ENCODE measurements around the gene TNFRSF8.
"Not testable (repeated sequence)": the region's sequence is repeated elsewhere in the genome, so short reads cannot be mapped to it uniquely, and the experiment has no call there.

Gene TNFRSF8

DNA sequence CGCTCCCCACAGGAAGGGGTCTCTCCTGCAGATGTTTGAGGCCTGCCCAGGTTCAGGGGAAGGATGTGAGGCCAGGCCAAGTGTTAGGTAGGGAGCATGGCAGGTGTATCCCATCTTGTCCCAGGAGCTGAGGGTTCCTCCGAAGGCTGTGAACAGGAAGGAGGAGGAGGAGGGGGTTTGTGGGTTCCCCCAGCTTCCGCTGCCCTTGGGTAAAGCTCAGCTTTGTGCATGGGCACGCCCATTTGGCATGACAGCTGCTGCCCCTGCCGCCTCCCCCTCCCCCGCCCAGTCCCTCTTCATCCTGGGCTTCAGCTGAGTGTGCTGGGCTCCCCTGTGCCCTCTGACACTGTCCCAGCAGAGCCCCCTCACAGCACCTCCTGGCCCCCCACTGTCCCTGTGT is 25.5 kb downstream of the TNFRSF8 start:
- DNase-seq: peak; percentile 53

DNA sequence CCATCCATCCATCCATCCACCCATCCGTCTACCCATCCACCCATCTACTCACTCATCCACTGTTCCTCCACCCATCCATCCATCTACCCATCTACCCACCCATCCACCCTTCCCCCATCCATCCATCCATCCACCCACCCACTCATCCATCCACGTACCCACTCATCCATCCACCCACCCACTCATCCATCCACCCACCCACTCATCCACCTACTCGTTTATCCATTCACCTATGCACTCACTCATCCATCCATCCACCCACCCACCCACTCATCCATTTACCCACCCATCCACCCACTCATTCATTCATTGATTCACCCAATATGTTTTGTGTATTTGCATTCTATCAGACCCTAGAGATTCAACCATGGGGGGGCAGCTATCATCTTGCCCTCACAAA is 27.2 kb downstream of the TNFRSF8 start:
- DNase-seq: no peak

DNA sequence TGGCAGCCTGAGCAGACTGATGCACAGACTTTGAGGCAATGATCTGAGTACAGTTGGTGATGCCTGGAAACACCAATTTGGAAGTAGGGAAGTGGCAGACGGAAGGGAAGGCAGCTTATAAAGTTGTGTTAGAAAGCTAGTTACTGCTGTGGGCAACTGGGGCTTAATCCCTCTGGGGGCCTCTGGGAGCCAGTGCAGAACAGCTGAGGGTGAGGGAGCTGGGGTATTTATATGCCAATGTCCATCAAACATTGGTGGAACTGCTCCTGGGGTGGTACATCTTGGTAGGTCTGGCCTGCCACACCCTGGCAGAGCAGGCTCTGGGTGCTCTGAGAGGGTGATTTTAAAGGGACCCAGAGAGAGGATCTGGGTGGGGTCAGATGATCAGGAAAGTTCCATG is 28.1 kb downstream of the TNFRSF8 start:
- no peak for DNase-seq

DNA sequence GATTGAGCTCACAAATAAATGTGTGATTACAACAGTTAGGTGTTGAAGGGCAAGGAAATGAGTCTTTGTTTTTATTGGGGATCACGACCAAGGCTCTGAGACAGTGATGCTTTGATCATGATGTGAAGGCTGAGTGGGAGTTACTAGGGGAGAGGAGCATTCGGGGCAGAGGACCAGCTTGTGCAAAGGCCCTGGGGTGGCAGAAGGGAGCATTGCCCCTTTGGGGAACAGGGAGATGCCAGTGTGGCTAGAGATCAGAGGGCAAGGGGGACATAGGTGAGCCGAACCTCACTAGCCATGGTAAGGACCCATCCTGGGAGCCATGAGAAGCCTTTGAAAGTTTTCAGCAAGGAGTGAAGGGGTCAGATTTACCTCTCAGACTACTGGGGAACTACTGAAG is 31.1 kb downstream of the TNFRSF8 start:
- DNase-seq: no peak

DNA sequence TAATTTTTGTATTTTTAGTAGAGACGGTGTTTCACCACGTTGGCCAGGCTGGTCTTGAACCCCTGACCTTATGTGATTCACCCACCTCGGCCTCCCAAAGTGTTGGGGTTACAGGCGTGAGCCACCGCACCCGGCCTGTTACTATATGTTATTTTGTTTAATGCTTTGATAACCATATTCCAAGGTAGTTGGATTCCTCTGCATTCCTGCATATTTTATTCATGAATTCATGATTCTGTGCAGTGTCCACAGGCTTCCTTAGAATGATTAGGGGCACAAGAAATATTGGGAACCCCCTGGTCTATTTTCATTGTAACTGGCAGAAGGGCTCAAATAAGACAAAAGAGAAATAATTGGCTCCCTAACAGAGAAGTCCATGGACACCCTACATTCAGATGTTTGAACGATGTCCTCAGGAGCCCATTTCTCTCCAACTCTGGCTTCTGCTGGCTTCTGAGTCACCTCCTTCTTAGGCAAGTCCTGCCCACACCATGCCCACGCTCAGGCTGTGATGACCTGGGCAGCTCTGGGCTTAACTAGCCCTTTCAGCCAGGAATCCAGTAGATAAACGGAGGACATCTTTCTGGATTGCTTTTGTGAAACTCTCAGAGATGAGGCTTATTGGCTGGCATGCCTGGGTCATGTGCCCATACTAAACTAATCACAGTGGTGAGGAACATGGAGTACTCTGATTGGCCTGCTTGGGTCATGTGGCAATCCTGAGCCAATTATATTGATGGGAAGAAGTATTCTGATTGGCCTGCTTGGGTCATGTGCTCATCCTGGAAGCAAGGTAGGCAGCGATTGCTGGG is 32.6 kb downstream of the TNFRSF8 start:
- no peak for DNase-seq

DNA sequence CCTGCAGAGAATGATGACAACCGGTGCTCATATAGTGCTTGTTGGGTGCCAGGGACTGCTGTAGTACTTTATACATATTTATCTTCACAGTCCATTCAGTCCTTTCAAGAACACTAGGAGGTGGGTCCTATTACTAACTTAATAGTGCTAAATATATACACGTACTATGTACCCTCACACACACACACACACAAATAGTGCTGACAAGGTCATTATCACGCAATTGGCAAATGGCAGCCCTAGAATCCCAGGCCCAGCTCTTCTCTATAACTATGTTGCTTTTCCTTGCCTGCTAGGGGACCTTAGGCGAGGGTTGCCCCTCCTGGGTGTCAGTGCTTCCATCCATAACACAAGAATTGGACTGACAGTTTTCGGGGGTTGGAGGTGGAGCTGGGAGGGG is 33.5 kb downstream of the TNFRSF8 start:
- no peak for DNase-seq

DNA sequence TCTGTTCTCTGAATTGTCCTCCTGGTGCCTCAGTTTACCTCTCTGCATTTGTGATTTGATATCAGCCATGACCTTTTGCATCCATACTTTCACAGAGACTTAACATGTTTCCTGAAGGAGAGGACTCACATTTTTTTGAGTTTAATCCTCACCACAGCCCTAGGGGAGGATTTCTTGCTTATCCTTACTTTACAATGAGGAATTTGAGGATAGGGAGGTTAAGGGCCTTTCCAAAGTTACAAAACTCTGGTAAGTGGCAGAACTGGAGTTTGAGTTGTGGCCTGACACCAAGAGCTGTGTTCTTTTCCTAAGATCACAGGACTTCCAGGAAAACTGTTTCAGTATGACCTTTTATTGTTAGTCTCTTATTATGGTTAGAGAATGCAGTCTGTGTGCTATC is 34.2 kb downstream of the TNFRSF8 start:
- no peak for DNase-seq

DNA sequence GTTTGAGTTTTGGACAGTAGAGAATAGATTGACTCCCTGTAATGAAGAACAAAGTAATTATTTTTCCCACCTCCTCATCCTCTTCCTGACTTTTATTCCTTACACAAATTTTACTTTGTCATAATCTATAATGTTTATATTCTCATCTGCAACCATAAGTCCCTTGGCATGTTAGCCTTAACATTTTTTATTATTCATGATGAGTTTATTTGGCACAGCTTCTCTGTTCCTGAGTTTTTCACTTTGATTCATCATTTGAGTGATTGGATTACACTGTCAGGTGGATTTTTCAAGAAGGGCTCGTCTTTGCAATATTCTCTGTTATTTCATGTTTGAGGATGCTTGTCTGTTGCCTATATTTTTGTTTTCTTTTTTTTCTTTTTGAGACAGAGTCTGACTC is 35.7 kb downstream of the TNFRSF8 start:
- no peak for DNase-seq

DNA sequence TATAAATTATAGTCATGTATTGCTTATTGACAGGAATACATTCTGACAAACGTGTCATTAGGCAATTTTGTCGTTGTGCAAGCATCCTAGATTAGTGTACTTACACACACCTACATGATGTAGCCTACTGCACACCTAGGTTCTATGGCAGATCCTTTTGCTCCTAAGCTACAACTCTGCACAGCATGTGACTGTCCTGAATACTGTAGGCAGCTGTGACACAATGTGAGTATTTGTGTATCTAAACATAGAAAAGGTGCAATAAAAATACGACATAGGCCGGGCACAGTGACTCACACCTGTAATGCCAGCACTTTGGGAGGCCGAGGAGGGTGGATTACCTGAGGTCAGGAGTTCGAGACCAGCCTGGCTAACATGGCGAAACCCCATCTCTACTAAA is 36.5 kb downstream of the TNFRSF8 start:
- DNase-seq: no peak

DNA sequence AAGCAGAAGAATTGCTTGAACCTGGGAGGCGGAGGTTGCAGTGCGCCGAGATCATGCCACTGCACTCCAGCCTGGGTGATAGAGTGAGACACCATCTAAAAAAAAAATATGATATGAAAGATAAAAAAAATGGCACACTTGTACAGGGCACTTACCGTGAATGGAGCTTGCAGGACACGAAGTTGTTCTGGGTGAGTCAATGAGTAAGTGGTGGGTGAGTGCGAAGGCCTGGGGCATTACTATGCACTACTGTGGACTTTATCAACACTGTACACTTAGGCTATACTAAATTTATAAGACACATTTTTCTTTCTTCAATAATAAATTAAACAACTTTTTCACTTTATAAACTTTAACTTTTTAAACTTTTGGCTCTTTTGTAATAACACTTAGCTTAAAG is 37.0 kb downstream of the TNFRSF8 start:
- no peak for DNase-seq

DNA sequence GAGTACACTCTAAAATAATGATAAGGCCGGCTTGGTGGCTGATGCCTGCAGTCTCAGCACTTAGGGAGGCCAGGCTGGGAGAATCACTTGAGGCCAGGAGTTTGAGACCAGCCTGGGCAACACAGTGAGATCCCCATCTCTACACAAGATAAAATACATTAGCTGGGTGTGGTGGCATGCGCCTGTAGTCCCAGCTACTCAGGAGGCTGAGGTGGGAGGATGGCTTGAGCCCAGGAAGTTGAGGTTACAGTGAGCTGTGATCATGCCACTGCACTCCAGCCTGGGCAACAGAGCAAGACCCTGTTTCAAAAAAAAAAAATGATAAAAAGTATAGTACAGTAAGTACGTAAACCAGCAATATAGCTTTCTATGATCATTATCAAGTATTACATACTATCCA is 38.0 kb downstream of the TNFRSF8 start:
- DNase-seq: not testable (repeated sequence)

DNA sequence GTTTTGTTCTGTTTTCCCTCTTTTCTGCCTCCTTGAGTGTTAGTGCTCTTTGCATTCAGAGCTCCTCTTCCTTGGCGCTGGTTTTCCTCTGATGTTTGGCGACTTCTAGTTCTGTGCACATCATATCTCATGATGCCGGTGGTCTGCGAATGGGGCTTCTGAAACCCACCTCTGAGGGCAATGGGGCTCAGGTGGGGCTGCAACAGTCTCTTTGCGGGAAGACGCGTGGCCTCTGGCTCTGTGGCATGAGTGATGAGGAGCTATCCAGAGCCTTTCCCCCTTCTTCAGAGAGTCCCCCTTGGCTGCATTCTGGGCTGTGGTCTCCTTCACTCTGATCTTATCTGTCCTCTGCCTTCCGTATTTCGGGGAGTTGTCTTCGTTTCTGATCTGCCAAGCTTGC is 39.0 kb downstream of the TNFRSF8 start:
- no peak for DNase-seq

DNA sequence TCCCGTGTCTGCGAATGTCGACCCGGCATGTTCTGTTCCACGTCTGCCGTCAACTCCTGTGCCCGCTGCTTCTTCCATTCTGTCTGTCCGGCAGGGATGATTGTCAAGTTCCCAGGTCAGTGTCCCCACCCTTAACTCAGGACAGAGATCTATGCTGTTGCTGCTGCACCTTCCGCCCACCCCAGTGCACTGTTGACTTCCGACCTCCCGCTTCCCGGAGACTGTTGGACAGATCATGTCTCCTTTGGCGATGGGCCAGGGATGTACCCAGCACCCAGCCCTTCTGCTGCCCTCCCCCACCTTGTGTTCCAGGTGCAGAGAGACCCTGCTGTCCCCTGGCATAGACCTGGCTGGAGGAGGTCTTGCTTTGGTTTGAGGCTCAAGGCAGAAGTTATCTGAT is 41.3 kb downstream of the TNFRSF8 start:
- no peak for DNase-seq

DNA sequence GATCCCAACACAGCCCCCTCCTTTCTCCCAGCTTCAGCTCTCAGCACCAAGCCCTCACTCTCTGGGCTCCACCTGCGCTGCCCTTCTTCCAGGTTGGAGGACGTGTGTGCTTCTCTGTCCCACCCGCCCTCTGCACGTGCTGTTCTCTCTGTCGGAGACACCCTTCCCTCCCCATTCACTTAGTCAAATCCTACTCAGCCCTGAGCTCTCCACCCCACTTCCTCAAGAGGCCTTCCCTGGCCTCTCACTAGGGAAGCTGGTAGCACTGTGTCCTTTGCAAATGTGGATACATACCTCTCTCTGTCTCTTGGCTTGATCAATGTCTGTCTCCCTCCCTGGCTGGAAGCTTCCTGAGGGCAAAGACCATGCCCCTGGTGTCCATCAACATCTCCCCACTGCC is 43.0 kb downstream of the TNFRSF8 start:
- DNase-seq: no peak

DNA sequence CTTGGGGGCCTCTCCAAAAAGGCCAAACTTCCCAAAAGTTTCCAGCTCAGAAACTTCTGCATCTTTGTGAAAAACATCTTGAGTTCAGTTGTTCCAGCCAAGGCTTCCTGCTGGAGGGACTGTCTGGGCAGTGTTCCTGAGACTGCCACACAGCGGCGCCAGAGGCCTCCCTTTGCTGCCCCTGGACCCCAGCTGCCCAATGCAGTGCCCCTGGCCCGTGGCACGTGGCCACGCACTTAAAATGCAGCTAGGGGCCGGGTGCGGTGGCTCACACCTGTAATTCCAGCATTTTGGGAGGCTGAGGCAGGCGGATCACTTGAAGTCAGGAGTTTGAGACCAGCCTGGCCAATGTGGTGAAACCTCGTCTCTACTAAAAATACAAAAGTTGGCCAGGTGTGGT is 43.8 kb downstream of the TNFRSF8 start:
- DNase-seq: not testable (repeated sequence)

DNA sequence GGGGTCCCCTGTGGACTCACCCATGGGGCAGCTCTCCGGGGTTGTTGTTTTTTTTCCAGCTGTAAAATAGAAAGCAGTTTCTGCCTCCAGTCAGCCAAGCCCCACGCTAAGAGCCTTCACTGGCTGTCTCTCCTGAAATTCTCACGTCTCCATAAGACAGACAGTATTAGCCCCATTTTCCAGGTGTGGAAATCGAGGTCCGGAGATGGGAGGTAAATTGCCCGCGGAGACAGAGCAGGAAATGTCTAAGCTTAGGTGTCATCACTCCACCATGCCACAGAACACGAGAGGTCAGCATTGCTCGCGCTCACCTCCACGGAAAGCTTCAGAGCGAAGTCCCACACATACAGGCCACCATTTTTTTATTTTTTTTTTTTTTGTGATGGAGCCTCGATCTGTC is 44.6 kb downstream of the TNFRSF8 start:
- DNase-seq: no peak

DNA sequence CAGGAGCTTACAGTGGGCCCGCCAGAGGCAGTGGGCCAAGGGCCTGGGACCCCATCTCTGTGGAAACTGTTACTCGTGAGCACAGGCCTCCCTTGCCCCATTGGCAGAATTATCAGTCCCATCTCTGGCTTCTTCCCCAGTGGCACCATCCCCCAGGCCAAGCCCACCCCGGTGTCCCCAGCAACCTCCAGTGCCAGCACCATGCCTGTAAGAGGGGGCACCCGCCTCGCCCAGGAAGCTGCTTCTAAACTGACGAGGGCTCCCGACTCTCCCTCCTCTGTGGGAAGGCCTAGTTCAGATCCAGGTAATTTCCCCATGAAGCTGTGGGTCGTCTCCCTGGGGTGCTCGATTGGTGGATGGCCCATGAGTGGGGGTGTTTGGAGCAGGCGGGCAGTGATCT is 46.8 kb downstream of the TNFRSF8 start:
- DNase-seq: no peak

DNA sequence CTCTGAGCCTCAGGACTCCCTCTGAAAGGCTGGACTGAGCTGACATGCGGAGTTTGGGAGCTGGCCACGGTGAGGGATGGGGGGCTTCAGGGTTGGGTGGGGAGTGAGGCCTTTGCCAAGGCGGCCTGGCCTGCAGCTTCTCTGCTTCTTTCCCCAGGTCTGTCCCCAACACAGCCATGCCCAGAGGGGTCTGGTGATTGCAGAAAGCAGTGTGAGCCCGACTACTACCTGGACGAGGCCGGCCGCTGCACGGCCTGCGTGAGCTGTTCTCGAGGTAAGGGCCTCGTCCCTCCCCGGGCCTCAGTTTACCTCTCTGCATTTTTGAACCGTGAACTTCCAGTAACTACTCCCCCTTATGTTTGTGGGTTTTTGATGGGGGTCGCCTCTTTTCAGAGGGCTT is 48.6 kb downstream of the TNFRSF8 start:
- DNase-seq: no peak

DNA sequence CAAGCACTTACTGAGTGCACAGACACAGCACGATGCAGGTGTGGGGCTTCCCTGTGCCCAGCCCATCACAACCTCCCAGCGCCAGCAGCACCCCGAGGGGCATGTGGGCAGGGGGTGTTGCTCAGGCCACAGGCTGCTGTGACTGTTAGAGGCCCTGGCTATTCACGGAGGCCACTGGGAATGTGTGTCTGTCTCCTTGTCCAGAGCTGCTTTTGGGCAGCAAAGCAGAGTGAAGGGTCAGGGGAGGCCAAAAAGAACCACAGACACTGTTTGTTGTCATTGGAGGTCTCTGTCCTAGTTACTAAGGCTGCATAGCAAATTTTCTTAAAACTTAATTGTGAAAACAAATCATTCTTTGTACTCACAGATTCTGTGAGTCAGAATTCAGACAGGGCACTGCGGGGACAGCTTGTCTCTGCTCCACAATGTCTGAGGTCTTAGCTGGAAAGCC is 49.6 kb downstream of the TNFRSF8 start:
- no peak for DNase-seq

DNA sequence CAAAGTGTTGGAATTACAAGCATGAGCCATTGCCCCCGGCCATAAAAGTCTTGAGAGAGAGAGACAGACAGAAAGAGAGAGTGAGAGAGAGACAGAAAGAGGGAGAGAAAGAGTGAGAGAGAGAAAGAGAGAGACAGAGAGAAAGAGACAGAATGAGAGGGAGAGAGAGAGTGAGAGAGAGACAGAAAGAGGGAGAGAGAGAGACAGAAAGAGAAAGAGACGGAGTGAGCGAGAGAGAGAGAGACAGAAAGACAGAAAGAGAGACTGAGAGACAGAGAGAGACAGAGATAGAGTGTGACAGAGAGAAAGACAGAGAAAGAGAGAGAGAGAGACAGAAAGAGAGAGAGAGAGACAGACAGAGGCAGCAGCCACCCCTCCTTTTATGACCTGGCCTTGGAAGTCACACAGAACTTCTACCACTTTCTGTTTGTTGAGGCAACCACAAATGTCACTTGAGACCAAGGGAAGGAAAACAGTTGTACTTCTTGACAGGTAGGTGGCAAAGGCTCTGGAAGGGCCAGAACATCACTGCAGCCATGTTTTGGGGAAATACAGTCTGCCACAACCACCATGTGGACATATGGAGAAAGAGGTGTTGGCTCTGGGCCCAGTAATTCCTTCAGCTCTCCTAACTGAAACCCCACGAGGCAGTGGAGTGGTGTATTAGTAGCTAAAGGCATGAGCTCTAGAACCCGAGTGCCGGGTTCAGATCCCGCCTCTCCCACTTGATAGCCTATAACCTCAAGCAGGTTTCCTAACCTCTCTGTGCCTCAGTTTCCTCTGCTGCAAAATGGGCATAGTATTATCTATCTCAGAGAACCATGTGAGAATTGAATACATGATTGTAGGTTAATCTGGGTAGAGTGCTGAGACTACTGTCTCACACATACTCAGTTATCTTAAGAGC is 50.6 kb downstream of the TNFRSF8 start:
- DNase-seq: no peak

DNA sequence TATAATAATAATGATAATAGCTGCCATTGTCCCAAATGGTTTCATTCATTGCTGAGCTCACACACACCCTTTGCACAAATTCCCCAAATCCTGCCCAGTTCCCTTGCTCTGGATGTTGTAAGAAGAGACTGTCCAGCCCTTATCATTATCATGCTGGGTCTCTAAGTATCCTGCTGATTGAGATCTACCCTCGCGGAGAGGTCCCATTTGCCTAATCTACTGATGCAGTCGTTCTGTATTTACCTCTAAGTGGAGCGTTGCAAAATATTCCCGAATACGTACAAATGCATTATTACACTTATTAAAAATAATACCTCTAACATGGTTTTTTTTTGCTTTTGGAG is 51.2 kb downstream of the TNFRSF8 start:
- no peak for DNase-seq

DNA sequence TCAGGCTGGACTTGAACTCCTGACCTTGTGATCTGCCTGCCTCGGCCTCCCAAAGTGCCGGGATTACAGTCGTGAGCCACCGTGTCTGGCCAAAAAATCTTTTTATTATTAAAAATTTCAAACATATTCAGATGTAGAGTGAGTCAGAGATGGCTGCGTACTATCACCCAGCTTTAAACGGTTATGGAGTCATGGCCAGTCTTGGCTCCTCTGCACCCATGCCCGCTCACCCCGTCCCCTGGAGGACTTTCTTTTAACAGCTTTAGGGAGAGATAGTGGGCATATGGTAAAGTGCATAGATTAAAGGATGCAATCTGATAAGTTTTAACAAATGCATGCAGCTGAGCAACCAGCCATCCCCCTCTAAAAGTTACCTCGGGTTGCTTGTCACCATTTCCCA is 51.8 kb downstream of the TNFRSF8 start:
- DNase-seq: no peak

DNA sequence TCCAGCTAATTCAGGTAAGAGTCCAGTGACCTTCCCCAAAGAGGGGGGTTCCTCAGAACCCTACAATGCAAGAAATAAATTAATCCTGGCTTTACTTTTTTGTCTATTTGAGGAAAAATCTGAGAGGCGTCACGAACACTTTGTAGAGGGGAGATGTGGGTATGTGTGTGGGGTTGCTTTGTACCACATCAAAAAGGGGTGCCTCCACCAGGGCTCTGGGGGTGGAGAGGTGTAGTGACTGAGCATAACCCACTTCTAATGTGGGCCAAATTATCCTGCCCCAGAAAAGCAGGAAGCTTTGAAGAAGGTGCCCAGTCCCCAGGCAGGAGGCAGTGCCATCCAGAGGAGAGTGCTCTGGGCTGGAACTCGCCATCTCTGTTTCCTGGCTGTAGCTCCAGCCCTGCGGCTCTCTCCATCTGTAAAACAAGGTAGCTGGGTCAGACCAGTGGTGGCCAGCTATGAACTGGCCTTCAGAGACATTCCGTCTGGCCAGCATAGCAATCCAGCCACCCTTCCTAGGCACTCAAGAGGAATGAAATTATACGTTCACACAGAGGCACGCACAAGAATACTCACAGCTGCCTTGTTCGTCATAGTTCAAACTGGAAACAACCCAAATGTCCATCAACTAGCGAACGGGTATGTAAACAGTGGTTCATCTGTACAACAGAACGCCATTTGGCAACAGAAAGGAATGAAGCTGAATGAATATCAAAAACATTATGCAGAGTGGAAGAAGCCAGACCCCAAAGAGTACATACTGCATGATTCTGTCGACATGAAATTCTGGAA is 58.3 kb downstream of the TNFRSF8 start:
- DNase-seq: no peak

DNA sequence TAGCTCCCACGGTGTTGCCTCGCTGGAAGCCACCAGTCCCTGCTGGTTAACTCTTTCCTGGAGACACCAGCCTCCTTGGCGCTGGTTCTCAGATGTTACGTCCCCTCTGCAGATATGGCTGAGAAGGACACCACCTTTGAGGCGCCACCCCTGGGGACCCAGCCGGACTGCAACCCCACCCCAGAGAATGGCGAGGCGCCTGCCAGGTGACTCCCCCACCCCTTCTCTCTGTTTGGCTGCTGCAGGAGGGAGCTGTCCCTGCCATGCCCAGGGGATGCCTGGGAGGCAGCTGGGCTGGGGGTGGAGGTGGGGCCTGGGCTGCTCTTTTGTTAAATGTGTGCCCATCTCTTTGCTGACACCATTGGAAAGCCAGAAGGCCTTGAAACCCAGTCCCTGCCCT is 60.1 kb downstream of the TNFRSF8 start:
- no peak for DNase-seq

Data from activated CD4-positive, CD25-positive, alpha-beta regulatory T cell treated with anti-CD3 and anti-CD28 coated beads, Interleukin-2, amount 50 U/mL, for 72 hours (primary cell).